Measurements from ENCODE around the gene PLEKHH2.
"Not testable (repeated sequence)": the region's sequence is repeated elsewhere in the genome, so short reads cannot be mapped to it uniquely, and the experiment has no call there.

PLEKHH2 gene

GRCh38 chr2:43675646-43676321 is 38.7 kb downstream of the PLEKHH2 start:
- H3K79me2 ChIP-seq: no peaks in the 10 kb centered on the region
- H3K4me1 ChIP-seq: no peaks in the 10 kb centered on the region
- peak overlapping the region; percentile 78 for H2AFZ ChIP-seq
- H3K4me2 ChIP-seq (ENCODE audit: low read length): peak overlapping the region; percentile 64
- peak overlapping the region; percentile 52 for H3K4me3 ChIP-seq (ENCODE audit: low read depth, low read length)
- no peak overlapping the region for H3K27ac ChIP-seq
- no peaks in the 10 kb centered on the region for H3K9me3 ChIP-seq (ENCODE audit: control insufficient read depth, low read length)
- no peak for TF ChIP-seq CTCF (IDR thresholded peaks at IDR 0.05)
- no peaks in the 10 kb centered on the region for H3K27me3 ChIP-seq (ENCODE audit: control insufficient read depth, insufficient read depth, low read length)
- H3K9ac ChIP-seq: no peak overlapping the region
- H3K36me3 ChIP-seq (ENCODE audit: control insufficient read depth, insufficient read depth, low read length): no peaks in the 10 kb centered on the region

- Histone ChIP-seq H3K9me3 (ENCODE audit: control insufficient read depth, low read length) (no peaks in the 10 kb centered on the region), H3K27ac (no peak within 1 kb of the TSS), H3K27me3 (ENCODE audit: control insufficient read depth, insufficient read depth, low read length) (no peaks in the 10 kb centered on the region), H3K4me2 (ENCODE audit: low read length) (peak within 1 kb of the TSS; percentile 64), H3K4me1 (no peaks in the 10 kb centered on the region), H3K36me3 (ENCODE audit: control insufficient read depth, insufficient read depth, low read length) (no peaks in the 10 kb centered on the region), H2AFZ (peak within 1 kb of the TSS; percentile 78), H3K9ac (no peak within 1 kb of the TSS), H3K4me3 (ENCODE audit: low read depth, low read length) (peak within 1 kb of the TSS; percentile 52), H3K79me2 (no peaks in the 10 kb centered on the region)
- no peak for TF ChIP-seq CTCF (IDR thresholded peaks at IDR 0.05)
Observed at GRCh38 chr2:43676322-43677050, 39.4 kb downstream of the PLEKHH2 start, which contains the start of gene C1GALT1C1L. Gene C1GALT1C1L, minus strand, starts transcription at chr2:43676429. Its CDS starts 107 bp downstream, at chr2:43676322.

GRCh38 chr2:43677783-43678182 is 40.7 kb downstream of the PLEKHH2 start:
- H3K36me3 ChIP-seq (ENCODE audit: control insufficient read depth, insufficient read depth, low read length); H2AFZ ChIP-seq; H3K4me3 ChIP-seq (ENCODE audit: low read depth, low read length); H3K4me2 ChIP-seq (ENCODE audit: low read length); H3K79me2 ChIP-seq; H3K9ac ChIP-seq; H3K27me3 ChIP-seq (ENCODE audit: control insufficient read depth, insufficient read depth, low read length); H3K27ac ChIP-seq; H3K9me3 ChIP-seq (ENCODE audit: control insufficient read depth, low read length); H3K4me1 ChIP-seq: not testable (repeated sequence)

GRCh38 chr2:43685357-43685756 is 48.3 kb downstream of the PLEKHH2 start:
- Histone ChIP-seq H3K9me3 (ENCODE audit: control insufficient read depth, low read length) (no peaks in the 10 kb centered on the region), H3K36me3 (ENCODE audit: control insufficient read depth, insufficient read depth, low read length) (no peaks in the 10 kb centered on the region)
- TF ChIP-seq CTCF (IDR thresholded peaks at IDR 0.05): no peak

GRCh38 chr2:43689999-43690398 is 52.9 kb downstream of the PLEKHH2 start:
- Histone ChIP-seq H3K36me3 (ENCODE audit: control insufficient read depth, insufficient read depth, low read length) (no peaks in the 10 kb centered on the region), H3K4me2 (ENCODE audit: low read length) (no peak overlapping the region), H3K4me1 (peaks cover 7% of the 10 kb centered on the region), H2AFZ (no peak overlapping the region), H3K27ac (no peak overlapping the region), H3K27me3 (ENCODE audit: control insufficient read depth, insufficient read depth, low read length) (no peaks in the 10 kb centered on the region), H3K9ac (no peak overlapping the region), H3K79me2 (no peaks in the 10 kb centered on the region), H3K9me3 (ENCODE audit: control insufficient read depth, low read length) (no peaks in the 10 kb centered on the region), H3K4me3 (ENCODE audit: low read depth, low read length) (no peak overlapping the region)
- no peak for TF ChIP-seq CTCF (IDR thresholded peaks at IDR 0.05)

More at GRCh38 chr2:43685357-43685756, 48.3 kb downstream of the PLEKHH2 start:
- Histone ChIP-seq H3K4me1 (peaks cover 7% of the 10 kb centered on the region), H3K4me3 (ENCODE audit: low read depth, low read length) (no peak overlapping the region), H3K79me2 (no peaks in the 10 kb centered on the region), H2AFZ (peak overlapping the region; percentile 62), H3K27ac (peak overlapping the region; percentile 53), H3K9ac (no peak overlapping the region), H3K27me3 (ENCODE audit: control insufficient read depth, insufficient read depth, low read length) (no peaks in the 10 kb centered on the region), H3K4me2 (ENCODE audit: low read length) (peak overlapping the region; percentile 32)
